GM19240 (cell line): ENCODE measurements around the gene AHRR.

Experiments used
- DNase-seq: peaks from one replicate; pipeline ENCODE4 v3.0.0; 2011; ENCODE audit warnings: low spot score; ENCODE audit not compliant: insufficient read length

Gene AHRR

DNA sequence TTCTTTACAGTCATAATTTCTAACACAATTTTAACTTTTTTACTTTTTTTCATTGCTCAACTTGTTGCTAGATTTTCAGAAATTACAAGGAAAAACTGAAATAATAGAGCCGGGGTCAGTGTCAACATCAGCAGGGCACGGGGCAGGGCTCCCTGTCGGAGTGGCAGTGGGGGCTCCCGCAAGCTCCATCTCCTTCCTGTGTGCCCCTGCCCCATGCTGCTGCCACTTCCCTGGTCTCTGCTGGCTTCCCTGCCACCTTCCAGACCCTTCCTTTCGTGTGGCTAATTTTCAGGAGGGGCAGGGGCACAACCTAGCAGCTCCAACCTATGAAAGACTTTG, 120.5 kb downstream of the AHRR start:
- no peak for DNase-seq

DNA sequence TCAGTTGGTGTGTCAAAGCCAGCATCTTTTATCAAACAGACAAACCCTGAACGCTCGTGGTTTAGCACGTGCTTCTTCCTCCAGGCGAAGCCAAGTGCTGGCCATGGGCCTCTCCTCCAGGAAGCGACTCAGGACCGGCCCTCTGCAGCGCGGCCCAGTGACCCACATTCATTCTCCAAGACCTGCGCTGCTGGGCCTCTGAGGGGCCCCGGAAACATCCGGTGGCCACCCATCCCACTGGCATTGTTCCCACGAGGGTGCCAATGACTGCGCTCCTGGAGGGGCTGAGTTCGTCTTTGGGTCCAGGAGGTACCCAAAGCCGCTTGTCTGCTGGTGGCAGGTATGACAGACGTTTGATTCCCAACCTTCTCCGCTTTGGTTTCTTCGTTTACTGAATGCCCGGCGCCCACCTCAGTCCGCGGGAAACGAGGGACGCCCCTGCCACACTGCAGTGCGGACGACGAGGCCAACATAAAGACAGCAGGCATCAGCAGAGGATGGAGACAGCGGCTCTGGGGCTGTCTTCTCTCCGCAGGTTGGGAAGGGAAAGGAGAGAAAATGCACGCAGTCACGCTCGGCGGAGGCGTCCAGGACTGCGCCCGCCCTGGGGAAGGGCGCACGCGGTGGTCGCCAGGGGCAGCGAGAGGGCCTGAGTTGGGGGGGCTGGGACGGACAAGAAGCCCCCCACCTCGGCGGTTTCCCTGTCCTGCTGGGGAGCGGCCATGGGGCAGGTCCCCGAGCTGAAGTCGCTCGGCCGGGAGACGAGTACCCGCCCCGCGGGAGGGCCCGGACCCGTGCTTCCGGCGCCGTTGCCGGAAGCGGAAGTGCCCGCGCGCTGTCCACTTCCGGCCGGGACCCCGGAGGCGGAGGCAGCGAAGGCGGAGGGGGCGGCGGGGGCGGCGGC, 121.1 kb downstream of the AHRR start, which contains the start of gene EXOC3:
Gene EXOC3 (plus strand): TSS at position 842 of the 904 bp plus-strand sequence. CDS start 3,030 bp downstream, outside the sequence.
- peak; percentile 98 for DNase-seq

DNA sequence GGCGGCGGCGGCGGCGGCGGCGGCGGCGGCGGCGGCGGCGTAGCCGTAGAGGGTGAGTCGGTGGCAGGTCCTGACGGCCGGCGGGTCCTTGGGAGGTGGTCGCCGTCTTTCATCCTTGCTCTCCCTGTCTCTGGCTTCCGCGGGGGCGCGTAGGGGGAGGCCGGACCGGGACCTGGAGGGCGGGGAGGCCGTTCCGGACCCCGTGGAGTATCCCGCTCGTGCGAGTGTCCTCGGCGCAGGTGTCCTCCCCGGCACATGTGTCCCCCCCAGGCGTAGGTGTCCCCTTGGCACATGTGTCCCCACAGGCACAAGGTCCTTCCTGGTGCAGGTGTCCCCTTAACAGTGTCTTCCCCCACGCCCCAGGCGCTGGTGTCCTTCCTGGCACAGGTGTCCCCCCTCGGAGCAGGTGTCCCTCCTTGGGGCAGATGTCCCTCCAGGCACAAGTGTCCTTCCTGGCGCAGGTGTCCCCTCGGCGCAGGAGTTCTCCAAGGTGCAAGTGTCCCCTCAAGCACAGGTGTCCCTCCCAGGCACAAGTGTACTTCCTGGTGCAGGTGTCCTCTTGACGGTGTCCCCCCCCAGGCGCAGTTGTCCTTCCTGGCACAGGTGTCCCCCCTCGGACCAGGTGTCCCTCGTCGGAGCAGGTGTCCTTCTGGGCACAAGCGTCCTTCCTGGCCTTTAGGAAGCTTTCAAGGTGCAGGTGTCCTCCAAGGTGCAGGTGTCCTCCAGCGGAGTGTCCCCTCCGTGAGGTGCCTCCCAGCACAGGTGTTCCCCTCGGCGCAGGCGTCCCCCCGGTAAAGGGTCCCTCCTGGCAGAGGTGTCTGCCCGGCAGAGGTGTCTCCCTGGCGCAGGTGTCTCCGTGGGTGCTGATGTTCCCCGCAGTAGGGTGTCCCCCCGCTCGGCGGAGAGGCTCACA, 122.0 kb downstream of the AHRR start:
- DNase-seq: peak; percentile 35

DNA sequence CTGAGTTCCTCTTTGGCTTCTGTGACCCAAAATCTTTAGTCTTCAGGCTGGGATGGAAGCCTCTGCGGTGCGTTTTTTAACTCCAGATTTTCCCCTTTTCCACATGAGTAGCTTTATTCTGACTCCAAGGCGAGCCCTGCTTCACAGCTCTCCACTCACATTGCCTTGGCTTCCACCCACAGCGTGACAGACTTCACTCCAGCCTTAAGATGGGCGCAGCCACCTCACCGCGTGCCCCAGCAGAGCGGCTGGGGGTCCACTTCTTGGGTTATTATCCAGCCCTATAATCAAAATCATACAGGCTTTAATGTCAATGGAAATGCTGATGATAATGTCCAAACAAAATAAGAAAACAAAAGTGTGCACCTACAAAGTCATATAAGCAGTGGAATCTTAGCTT, 122.7 kb downstream of the AHRR start:
- no peak for DNase-seq

DNA sequence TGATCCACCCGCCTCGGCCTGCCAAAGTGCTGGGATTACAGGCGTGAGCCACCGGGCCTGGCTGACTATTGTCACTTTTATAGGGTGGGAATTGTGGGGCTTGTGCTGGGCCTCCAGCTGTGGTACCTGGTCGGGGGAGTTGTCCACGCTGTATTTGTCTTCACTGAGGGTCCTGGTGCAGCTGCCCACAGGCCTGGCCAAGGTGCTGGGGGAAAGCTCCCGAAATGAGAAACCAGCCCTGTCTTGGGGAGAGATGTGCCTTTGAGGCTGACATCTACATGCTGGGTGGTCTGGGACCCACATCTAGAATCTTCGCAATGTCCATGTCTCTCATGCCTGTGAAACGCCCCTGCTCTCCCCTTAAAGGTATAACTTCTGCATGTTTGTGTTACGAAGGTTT, 124.1 kb downstream of the AHRR start:
- no peak for DNase-seq

DNA sequence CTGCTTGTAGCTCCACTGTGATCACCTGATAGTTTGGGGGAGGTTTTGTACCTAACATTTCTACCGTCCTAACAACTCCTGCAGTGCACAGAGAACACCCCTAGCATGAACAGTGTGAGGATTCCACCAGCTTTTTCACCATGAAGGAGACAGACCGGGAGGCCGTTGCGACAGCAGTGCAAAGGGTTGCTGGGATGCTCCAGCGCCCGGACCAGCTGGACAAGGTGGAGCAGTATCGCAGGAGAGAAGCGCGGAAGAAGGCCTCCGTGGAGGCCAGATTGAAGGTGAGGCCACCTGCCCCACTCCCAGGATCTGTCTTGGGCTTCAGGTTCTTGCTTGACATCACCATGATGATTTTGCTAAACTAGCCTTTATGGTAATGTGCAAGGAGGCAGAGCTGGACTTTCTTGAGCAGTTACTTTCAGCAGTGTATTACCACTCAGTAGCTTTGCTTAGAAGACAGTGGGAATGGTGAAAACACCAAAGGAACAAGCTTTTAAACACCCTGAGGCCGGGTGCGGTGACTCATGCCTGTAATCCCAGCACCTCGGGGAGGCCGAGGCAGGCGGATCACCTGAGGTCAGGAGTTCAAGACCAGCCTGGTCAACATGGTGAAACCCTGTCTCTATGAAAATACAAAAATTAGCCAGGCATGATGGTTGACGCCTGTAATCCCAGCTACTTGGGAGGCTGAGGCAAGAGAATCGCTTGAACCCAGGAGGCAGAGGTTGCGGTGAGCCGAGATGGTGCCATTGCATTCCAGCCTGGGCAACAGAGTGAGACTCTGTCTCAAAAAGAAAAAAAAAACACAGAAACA, 124.8 kb downstream of the AHRR start:
- no peak for DNase-seq

DNA sequence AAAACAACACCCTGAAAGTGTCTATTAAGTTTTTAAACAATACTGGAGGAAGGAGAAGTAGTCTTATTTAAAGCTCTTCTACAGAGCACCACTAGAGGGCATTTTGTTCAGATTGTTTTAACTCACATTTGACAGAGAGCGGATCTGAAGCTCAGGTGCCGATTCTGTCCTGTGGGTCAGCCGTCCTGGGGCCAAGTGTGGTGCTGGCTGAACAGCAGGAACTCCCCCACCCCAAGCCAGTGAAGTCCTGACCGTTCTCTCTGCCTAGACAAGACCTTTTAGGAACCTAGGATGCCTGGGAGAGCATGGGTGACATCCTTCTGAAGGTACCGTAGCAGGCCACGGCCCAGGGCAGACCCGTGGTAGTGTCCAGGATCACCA, 125.4 kb downstream of the AHRR start:
- DNase-seq: no peak

DNA sequence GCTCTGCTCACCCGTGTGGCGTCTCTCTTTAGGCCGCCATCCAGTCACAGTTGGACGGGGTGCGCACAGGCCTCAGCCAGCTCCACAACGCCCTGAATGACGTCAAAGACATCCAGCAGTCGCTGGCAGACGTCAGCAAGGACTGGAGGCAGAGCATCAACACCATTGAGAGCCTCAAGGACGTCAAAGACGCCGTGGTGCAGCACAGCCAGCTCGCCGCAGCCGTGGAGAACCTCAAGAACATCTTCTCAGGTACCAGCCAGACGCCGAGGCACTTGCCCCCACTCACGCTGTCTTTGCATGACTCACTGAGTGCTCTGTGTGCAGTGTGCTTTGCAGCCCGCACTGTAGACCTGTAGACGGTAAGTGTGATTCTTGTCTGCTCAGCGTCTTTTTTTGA, 126.0 kb downstream of the AHRR start:
- DNase-seq: no peak

DNA sequence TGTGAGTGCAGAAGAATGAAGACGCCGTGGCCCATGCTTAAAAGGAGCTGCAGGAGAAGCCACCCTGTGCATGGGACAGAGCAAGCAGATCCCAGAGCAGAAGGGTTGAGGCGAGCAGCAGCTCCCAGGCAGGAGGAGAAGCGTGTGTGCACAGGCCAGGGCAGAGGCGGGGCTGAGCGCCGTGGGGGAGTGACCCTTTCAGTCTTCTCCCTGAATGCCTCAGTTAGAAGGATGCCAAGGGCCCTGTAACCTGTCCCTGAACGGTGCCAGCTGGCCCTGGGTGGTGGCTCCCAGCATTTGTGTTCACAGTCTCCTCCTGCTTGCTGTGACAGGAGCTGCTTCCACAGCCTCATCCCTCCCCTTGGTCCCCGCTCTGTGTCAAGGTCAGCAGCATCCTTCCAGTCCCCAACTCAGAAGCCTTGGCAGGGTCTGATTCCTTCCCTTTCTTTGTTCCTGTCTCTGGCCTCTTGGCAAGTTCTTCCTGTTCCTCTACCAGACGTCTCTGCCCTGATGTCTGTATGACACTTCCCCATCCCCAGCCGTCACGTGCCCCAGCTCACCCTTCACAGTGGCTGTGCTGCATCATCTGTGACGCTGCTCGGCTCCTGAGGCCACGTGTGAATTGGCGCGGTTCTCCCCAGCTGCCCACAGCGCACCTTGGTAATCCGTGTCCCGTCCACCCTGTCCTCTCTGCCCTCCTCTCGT, 126.7 kb downstream of the AHRR start:
- DNase-seq: no peak

DNA sequence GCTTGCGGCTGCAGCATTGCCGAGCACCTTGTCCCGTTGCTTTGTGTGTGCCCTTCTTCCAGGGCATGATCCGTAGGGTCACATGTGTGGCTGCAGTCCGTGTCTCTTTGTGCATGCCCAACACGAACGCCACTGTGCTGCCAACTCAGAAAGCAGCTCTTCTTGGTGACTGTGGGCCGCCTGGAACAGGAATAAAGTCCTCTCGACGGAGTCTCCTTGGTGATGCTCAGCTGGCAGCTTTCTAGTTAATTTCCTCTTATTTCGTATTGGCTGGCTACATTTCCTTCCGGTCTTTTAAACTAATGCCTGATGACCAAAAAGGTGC, 127.2 kb downstream of the AHRR start:
- DNase-seq: no peak

DNA sequence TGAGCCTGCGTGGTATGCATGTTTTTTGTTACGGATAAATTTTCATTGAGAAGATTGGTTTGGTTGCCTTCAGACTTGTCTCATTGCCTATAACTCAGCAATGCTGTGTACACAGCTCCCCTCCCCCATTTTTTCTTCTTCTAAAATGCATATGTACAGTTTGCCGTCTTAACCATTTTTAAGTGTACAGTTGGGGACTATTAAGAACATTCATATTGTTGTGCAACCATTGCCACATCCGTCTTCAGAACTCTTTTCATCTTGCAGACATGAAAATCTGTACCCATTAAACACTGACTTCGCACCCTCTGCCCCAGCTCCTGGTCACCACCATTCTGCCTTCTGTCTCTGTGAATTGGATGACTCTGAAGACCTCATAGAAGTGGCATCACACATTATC, 127.6 kb downstream of the AHRR start:
- no peak for DNase-seq

DNA sequence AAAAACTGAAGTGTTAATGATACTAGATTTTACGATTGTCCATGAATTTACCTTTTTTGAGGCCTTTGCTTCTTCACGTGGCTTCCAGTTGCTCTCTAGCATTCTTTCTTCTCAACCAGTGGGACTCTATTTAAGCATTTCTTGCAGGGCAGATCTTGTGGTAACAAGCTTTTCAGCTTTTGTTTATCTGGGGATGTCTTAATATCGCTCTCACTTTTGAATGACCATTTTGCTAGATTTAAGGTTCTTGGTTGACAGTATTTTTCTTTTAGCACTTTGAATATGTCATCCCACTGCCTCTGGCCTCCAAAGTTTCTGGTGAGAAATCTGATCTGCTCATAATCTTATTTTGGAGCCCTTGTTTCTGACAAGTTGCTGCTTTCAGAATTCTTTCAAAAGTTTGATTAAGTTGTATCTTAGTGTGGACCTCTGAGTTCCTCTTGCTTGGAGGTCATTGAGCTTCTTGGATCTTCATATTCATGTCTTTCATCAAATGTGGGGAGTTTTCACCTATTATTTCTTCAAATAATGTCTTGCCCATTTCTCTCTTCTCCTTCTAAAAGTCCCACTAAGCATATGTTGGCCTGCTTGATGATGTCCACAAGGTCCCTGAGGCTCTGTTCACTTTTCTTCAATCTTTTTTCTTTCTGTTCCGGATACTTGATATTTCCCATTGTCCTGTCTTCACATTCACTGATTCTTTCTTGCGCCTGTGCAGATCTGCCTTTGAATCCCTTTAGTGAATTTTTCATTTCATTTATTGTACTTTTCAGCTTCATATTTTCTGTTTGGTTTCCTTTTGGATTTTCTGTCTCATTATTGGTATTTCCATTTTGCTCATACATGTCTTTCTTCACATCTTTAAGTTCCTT, 130.3 kb downstream of the AHRR start:
- DNase-seq: no peak

DNA sequence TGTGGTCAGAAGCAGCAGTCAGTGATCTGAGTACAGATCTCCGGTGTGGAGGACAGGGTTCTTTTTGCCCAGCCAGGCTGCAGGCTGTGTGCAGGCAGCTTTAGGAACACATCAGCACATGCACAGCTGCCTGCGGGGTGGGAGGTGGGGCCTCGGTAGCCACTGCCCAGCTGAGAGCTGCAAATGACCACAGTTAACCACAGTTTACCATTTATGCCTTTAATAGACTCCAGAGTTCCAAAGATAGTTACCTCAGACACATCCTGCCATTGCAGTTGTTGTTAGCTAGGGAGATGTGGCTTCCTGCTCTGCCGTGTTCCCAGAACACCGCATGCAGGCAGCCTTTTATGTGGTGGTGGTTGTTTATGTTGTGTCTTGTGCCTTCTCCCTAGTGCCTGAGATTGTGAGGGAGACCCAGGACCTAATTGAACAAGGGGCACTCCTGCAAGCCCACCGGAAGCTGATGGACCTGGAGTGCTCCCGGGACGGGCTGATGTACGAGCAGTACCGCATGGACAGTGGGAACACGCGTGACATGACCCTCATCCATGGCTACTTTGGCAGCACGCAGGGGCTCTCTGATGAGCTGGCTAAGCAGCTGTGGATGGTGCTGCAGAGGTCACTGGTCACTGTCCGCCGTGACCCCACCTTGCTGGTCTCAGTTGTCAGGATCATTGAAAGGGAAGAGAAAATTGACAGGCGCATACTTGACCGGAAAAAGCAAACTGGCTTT, 131.6 kb downstream of the AHRR start:
- DNase-seq: no peak

DNA sequence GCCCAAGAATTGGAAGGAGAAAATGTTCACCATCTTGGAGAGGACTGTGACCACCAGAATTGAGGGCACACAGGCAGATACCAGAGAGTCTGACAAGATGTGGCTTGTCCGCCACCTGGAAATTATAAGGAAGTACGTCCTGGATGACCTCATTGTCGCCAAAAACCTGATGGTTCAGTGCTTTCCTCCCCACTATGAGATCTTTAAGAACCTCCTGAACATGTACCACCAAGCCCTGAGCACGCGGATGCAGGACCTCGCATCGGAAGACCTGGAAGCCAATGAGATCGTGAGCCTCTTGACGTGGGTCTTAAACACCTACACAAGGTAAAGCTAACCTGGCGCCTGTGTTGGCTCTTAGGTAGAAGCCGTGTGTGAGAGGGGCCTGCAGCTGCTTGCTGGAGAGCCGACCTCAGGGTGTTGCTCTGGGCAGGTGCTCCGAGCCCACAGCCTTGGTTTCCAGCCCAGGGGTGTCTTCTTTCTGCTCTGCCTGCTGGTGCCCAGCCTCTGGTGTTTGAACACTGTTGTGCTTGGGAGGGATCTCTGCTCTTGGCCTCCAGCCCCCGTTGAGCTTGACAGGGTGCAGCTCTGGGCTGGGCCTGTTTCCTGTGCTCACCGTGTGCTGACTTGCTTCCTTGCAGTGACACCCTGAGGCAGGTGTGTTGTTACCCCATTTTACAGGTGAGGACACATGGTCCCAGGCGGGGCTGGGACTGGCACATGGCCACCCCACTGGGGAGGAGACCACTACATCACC, 132.4 kb downstream of the AHRR start:
- DNase-seq: no peak

DNA sequence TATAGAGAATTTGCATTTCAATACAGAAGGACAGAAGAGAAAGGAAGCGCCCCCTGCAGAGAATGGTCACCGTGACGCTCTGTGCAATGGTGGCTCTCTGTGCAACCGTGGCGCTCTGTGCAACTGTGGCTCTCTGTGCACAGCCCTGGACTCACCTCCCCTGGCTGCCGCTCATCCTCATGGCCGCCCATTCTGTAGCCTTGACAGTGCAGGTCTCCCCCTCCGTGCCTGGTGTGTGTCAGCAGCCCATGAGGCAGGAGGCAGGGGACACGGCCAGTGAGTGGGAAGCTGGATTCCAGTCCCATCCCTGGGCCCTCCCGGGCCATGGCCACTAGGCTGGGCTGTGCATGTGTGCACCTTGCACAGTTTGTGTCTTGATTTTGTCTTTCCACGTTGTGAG, 133.4 kb downstream of the AHRR start:
- no peak for DNase-seq

DNA sequence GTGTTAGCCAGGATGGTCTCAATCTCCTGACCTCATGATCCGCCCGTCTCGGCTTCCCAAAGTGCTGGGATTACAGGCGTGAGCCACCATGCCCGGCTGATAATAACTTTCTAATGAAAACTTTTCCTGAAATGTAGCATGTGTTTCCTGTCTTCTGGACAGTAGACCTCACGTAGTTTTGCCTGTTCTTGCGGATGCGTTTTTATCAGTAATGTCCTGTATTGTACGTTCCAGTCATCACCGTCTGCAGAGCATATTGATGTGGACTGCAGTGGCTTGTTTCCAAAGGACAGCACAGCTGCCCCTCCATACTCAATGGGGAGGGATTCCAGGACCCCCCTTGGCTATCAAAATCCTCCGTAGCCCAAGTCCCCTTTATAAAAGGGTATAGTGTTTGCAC, 134.3 kb downstream of the AHRR start:
- DNase-seq: no peak

DNA sequence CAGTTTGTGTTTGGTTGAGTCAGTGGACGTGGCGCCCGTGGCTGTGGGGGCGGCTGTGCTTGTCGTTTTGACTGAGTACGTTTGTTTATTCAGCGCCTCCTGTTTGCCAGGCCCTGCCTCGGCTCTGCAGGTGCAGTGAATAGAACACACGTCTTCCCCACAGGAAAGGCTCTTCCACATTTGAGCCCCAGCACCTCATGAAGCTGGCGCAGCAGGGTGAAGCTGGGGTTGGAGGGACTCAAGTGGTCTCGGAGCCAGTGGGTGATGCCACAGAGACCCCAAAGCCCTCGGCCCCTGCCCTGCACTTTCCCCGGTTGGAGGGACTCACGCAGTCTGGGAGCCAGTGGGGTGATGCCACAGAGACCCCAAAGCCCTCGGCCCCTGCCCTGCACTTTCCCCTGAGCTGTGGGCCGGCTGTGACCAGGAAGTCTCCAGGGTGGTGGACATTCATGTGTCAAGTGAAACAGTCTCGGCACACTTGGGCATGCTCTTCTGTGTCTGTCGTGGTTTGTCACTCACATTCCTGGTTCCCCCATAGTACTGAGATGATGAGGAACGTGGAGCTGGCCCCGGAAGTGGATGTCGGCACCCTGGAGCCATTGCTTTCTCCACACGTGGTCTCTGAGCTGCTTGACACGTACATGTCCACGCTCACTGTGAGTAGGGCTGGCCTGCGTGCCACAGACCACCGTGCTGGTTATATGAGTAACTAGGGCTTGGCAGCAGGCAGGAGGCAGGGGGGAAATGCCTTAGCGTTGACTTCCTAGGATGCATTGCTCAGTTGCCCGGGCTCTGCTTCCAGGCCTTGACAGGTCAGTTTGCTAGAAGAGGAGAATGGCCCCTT, 135.1 kb downstream of the AHRR start:
- no peak for DNase-seq
